Left lung (tissue), 10 donors: Measurements from ENCODE around the gene NEURL1B. TPM values are rescaled to one million over a fixed set of nuclear protein-coding genes. Genes with fewer than 3 reads are reported as not detected.

Experiments used
- ATAC-seq: fragments of 200-7000 bp; cut with Tn5 transposase; one replicate; pipeline ENCODE4 v1.9.1; 2020; ENCODE audit warnings: moderate library complexity
- DNase-seq, 4 donors: peaks; one replicate each; pipeline ENCODE4 v3.0.0-alpha.2; 2013 to 2020
- H3K27ac ChIP-seq, 2 donors: fragments of 200-600 bp; sonication (generic) in 1 of 2; one replicate each; pipeline versions ENCODE4 v1.5.0 to v1.8.0; 2020 to 2021
- H3K27me3 ChIP-seq, 2 donors: fragments of 200-600 bp; sonication (generic) in 1 of 2; one replicate each; pipeline versions ENCODE4 v1.5.0 to v1.8.0; 2020 to 2021
- H3K36me3 ChIP-seq, 2 donors: fragments of 200-600 bp; sonication (generic) in 1 of 2; one replicate each; pipeline versions ENCODE4 v1.5.0 to v1.8.0; 2020 to 2021
- H3K4me1 ChIP-seq, 2 donors: fragments of 200-600 bp; one replicate each; pipeline ENCODE4 v1.8.0; 2021
- H3K4me3 ChIP-seq, 2 donors: fragments of 200-600 bp; sonication (generic) in 1 of 2; one replicate each; pipeline versions ENCODE4 v1.5.0 to v1.8.0; 2020 to 2021; ENCODE audit warnings: mild to moderate bottlenecking in 1 of 2
- H3K9me3 ChIP-seq, 2 donors: fragments of 200-600 bp; sonication (generic) in 1 of 2; one replicate each; pipeline versions ENCODE4 v1.5.0 to v1.8.0; 2020 to 2021
- CTCF ChIP-seq, 2 donors: fragments of 200-600 bp; sonication (generic) in 1 of 2; IDR thresholded peaks; one replicate each; pipeline versions ENCODE4 v1.5.0 to v1.8.0; 2021; ENCODE audit warnings: antibody characterized with exemption in 2 of 2
- intact Hi-C, 2 donors: fragments of 100-400 bp; cut with DNase I; formaldehyde crosslinking; loops; one replicate each; pipeline versions ENCODE4 v1.11.2 to v1.14.2; 2022
- polyA plus RNA-seq, 6 donors: library from polyadenylated mRNA; unstranded; fragments of 120-200 nt; gene quantifications; one replicate each; pipeline ENCODE4 v1.2.1, GENCODE V29; 2013; ENCODE audit not compliant: insufficient read length in 6 of 6
- total RNA-seq, 2 donors: library from RNA; stranded (reverse); fragmentation: NEBNext Ultra II Directional; extraction: Animal tissue kit (Norgen Biotek cat#: 25700); gene quantifications; one replicate each; pipeline ENCODE4 v1.2.1, GENCODE V29; 2021
- donor health status: DM: no; HTN: yes; CAD: no.
- donor health status: DM: no; HTN: no; CAD: no.

Gene NEURL1B
- total and polyA plus RNA-seq, 8 donors, result 11.8 to 34.1 (median 29.1) TPM

GRCh38 chr5:172689218-172689572, 48.1 kb downstream of the NEURL1B start:
- no peak for ATAC-seq
- DNase-seq, result no peak
- H3K4me1 ChIP-seq, result peaks cover 5 to 17% of the 10 kb centered on the region in 2 donors
- no peaks in the 10 kb centered on the region for H3K9me3 ChIP-seq
- intact Hi-C loops, result no loop called here
- H3K27ac ChIP-seq, result peak overlapping the region; percentile 24 to 51
- no peaks in the 10 kb centered on the region for H3K36me3 ChIP-seq
- H3K4me3 ChIP-seq, result no peak overlapping the region
- H3K27me3 ChIP-seq, result peaks cover 0 to 8% of the 10 kb centered on the region in 2 donors
- no peak for TF ChIP-seq CTCF (IDR thresholded peaks at IDR 0.05)

DNA sequence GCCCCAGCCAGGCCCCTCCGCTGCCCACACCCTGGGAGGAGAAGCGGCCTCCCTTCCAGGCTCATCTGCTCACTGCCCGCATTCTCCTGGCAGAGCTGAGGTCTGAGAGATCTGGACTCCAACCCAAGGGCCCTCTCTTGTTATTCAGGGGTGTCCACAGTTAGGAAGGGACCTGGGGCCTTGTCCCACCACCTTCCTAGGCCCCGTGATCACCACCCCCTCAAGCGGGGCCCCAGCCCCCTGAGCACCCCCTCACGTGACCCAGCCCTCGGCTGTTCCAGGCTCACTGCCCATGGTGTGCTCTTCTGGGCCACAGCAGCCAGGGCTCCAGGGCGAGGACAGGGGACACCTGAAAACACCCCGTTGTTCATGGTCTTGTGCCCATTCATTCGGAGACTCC, 48.7 kb downstream of the NEURL1B start:
- Histone ChIP-seq H3K4me1 (peaks cover 5 to 17% of the 10 kb centered on the region in 2 donors), H3K4me3 (no peak overlapping the region), H3K36me3 (no peaks in the 10 kb centered on the region), H3K27me3 (peaks cover 0 to 2% of the 10 kb centered on the region in 2 donors), H3K9me3 (no peaks in the 10 kb centered on the region), H3K27ac (no peak overlapping the region)
- no peak for DNase-seq
- intact Hi-C loops, result no loop called here
- ATAC-seq, result no peak
- no peak for TF ChIP-seq CTCF (IDR thresholded peaks at IDR 0.05)

DNA sequence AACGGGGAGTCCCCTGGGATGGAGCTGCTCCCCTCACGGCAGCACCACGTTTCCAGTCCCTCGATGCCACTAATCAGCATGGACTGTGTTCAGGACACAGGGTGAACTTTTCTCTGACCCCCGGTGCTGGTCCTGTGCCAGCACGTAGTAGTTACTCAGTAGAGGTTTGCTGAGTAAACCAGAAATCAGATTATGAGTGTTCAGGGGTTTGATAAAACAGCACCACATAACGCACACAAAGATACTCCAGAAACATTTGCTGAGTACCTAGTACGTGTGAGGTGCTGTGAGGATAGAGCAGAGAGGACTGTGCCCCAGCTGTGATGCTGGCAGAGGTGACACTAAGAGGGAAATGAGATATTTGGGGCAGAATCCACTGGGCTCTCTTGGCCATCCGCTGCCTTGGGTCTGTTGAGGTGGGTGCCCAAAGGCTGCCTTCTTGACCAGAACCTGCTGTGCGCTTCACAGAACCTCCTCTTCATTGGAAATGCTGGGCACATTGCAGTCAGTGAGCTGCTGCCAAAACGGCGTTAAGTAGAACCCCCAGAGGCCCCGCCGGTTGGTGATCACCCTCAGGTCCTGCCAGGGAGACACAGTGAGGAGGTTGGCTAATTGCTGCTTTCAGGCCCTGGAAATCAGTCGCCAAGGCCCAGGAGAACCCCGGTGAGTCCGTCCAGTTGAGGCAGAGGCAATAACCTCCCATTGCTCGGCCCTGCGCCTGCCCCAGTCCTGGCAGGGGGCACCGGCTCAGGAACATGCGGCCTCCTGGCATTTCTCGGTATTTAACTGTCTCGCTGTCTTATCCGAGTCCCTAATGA, 49.4 kb downstream of the NEURL1B start:
- intact Hi-C loops, result no loop called here
- Histone ChIP-seq H3K27ac (no peak overlapping the region), H3K27me3 (no peaks in the 10 kb centered on the region)

DNA sequence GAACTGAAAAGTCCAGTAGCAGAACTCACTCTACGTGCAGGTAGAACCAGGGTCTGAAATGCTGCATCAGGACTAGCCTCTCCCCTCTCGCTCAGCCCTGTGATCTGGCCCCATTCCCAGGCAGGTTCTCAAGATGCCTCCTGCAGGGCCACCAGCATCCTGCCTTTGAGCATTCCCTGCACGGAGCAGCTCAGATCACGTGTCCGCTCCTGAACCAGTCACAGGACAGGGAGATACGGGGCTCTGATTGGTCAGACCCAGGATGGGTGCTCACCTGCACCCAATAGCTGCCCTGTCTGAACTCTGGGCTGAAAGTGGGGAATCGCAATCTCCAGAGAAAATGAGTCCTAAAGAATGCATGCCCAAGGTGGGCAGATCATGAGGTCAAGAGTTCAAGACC, 50.8 kb downstream of the NEURL1B start:
- intact Hi-C loops, result no loop called here
- peaks cover 10 to 28% of the 10 kb centered on the region in 2 donors for H3K4me1 ChIP-seq

More for the DNA sequence above, 49.4 kb downstream of the NEURL1B start:
- no peak for ATAC-seq
- Histone ChIP-seq H3K4me1 (peaks cover 5 to 17% of the 10 kb centered on the region in 2 donors), H3K9me3 (no peaks in the 10 kb centered on the region), H3K4me3 (no peak overlapping the region), H3K36me3 (no peaks in the 10 kb centered on the region)
- DNase-seq, result no peak
- TF ChIP-seq CTCF (IDR thresholded peaks at IDR 0.05), result no peak

More for the DNA sequence above, 50.8 kb downstream of the NEURL1B start:
- Histone ChIP-seq H3K27me3 (no peaks in the 10 kb centered on the region), H3K27ac (no peak overlapping the region), H3K36me3 (no peaks in the 10 kb centered on the region), H3K4me3 (no peak overlapping the region), H3K9me3 (no peaks in the 10 kb centered on the region)
- no peak for TF ChIP-seq CTCF (IDR thresholded peaks at IDR 0.05)
- DNase-seq (no peak), ATAC-seq (no peak)
